ENCODE data around the gene KNDC1. TPM values are rescaled to one million over a fixed set of nuclear protein-coding genes. Genes with fewer than 3 reads are reported as not detected.

The KNDC1 gene
- total and polyA plus RNA-seq, 10 of the 15 experiments (the other 5 are each of a cell fraction or from before 2014, with no cell fraction given), result 0.03 to 0.11 (median 0.05) TPM; not detected in 7

DNA sequence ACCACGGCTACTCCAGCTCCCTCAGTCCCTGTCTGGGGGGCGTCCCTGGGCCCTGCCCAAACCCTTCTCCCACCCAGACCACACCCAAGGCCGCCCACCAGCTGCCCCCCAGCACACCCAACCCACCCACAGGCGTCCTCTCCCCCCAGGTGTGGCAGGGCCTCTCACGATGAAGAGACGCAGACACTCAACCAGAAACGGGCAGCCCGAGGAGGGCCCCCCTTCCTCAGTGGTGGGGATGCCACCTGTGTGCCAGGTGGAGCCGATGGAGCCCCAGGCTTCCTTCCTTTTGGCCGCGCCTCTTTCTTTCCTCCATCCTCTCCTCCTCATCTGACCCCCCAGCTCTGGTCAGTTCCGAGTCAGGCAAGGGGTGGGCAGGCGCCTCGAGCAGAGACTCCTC lies 43.6 kb upstream of the KNDC1 start:
- H3K4me2 ChIP-seq (ENCODE audit: control insufficient read depth, insufficient read depth), result no peak overlapping the region
- H3K27me3 ChIP-seq (replicated peaks in 1 of 2; ENCODE audit: control insufficient read depth in 2 of 2, insufficient read depth in 2 of 2, low read length in 1 of 2), result no peaks in the 10 kb centered on the region
- ChIA-PET POLR2A (interaction anchor here (0.6 kb wide), 1 partner anchor 128 kb away, joined by 4 read pairs; no protein-coding TSS in a partner anchor), SMC1A (ENCODE audit: uncharacterized antibody, unreplicated experiment) (no interaction called here), RAD21 (ENCODE audit: unreplicated experiment) (no interaction called here), CTCF (no interaction called here)
- FAIRE-seq, result no peak
- BruUV-seq (replicated peaks), result no TSS peak
- no peaks in the 10 kb centered on the region for H3K79me2 ChIP-seq (ENCODE audit: control insufficient read depth, insufficient read depth, low read length)
- intact Hi-C loops (cut with micrococcal nuclease; ENCODE audit: unreplicated experiment), result no loop called here
- no peaks in the 10 kb centered on the region for H3K36me3 ChIP-seq (ENCODE audit: control insufficient read depth in 2 of 2, insufficient read depth in 2 of 2, low read length in 1 of 2)
- no peak overlapping the region for H3K9ac ChIP-seq (ENCODE audit: control insufficient read depth, insufficient read depth, low read length)
- WGBS (ENCODE audit: insufficient coverage, insufficient replicate concordance, low lambda C conversion rate, missing lambda C conversion rate), result 34% methylated on average over 12 of the region's 14 CpGs
- no peak overlapping the region for H3K27ac ChIP-seq (ENCODE audit: control insufficient read depth, insufficient read depth)
- H3K4me3 ChIP-seq, result no peak overlapping the region
- DNase-seq (ENCODE audit: low read depth, low spot score), result no peak
- H3K9me3 ChIP-seq (replicated peaks; ENCODE audit: control insufficient read depth, insufficient read depth, low read length), result peaks cover 4% of the 10 kb centered on the region; the same call in 1 of the 3 replicates
- ATAC-seq, result no peak
- in situ Hi-C loops (cut with MboI), result no loop called here
- no peaks in the 10 kb centered on the region for H3K4me1 ChIP-seq (ENCODE audit: control insufficient read depth, insufficient read depth, low read length)
- H4K20me1 ChIP-seq (ENCODE audit: control insufficient read depth, insufficient read depth), result no peaks in the 10 kb centered on the region
- TF ChIP-seq ZZZ3 (IDR thresholded peaks at IDR 0.05; ENCODE audit: control insufficient read depth, insufficient read length, low read depth) (no peak), KDM1A (IDR thresholded peaks at IDR 0.05; ENCODE audit: borderline replicate concordance) (no peak), BMI1 (IDR thresholded peaks at IDR 0.05; ENCODE audit: borderline replicate concordance) (no peak), RFX5 (IDR thresholded peaks at IDR 0.05; ENCODE audit: low read depth, low read length) (no peak), MYC (IDR thresholded peaks at IDR 0.05; ENCODE audit: insufficient read depth, insufficient read length, insufficient replicate concordance, low read length, severe bottlenecking) (no peak), BACH1 (IDR thresholded peaks at IDR 0.05; ENCODE audit: borderline replicate concordance) (no peak), RELB (IDR thresholded peaks at IDR 0.05; ENCODE audit: low read depth) (no peak), SP1 (IDR thresholded peaks at IDR 0.05; ENCODE audit: low read depth, low read length) (no peak), BCL11A (IDR thresholded peaks at IDR 0.05; ENCODE audit: low read depth, low read length) (no peak), BRCA1 (IDR thresholded peaks at IDR 0.05; ENCODE audit: low read depth, low read length) (no peak), CREB1 (IDR thresholded peaks at IDR 0.05; ENCODE audit: low read depth) (no peak), SKIL (IDR thresholded peaks at IDR 0.05; ENCODE audit: low read depth, poor library complexity, severe bottlenecking) (no peak), MYB (IDR thresholded peaks at IDR 0.05; ENCODE audit: borderline replicate concordance, low read depth, low read length) (no peak), RCOR1 (conservative IDR thresholded peaks at IDR 0.05; ENCODE audit: low read depth, low read length) (no peak), POLR2AphosphoS5 (IDR thresholded peaks at IDR 0.05; ENCODE audit: low read length) (no peak), STAT1 (conservative IDR thresholded peaks at IDR 0.05) (no peak)
- TF ChIP-seq, protein P1, sequence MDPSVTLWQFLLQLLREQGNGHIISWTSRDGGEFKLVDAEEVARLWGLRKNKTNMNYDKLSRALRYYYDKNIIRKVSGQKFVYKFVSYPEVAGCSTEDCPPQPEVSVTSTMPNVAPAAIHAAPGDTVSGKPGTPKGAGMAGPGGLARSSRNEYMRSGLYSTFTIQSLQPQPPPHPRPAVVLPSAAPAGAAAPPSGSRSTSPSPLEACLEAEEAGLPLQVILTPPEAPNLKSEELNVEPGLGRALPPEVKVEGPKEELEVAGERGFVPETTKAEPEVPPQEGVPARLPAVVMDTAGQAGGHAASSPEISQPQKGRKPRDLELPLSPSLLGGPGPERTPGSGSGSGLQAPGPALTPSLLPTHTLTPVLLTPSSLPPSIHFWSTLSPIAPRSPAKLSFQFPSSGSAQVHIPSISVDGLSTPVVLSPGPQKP (IDR thresholded peaks at IDR 0.05; ENCODE audit: low read depth, low read length), result no peak
- H2AFZ ChIP-seq (ENCODE audit: control insufficient read depth, low read depth, low read length), result no peak overlapping the region
